HepG2 (cell line): ENCODE results near the gene CPT1C. TPM values are rescaled to one million over a fixed set of nuclear protein-coding genes. Genes with fewer than 3 reads are reported as not detected.
A peak's percentile ranks its signal among the peaks of the same experiment; 100 is the strongest.

Source experiments
- ATAC-seq: fragments of 200-7000 bp; cut with Tn5 transposase; 3 replicates; pipeline ENCODE4 v1.9.1; 2020; ENCODE audit warnings: mild to moderate bottlenecking, moderate library complexity
- BruUV-seq: library from RNA; stranded (reverse); fragments of 400-500 nt; replicated peaks from 2 replicates; lab custom pipeline; 2021; lab: Mats Ljungman, UMichigan
- CTCF ChIA-PET: fragments of 300-600 bp; formaldehyde crosslinking; extraction: SDS; loops from one replicate; lab custom pipeline; 2021; ENCODE audit warnings: low total read pairs, inconsistent platforms, low intra/inter-chr PET ratio; lab: Yijun Ruan, JAX
- POLR2A ChIA-PET: fragments of 350-600 bp; sonication (Branson Sonifier 250); formaldehyde crosslinking; loops from one replicate; lab custom pipeline; 2020; ENCODE audit warnings: antibody characterized with exemption, inconsistent platforms; lab: Yijun Ruan, JAX
- DNase-seq: peaks from one replicate; pipeline ENCODE4 v3.0.0-alpha.2; 2015; ENCODE audit warnings: low spot score
- FAIRE-seq: peaks from 3 replicates; lab custom pipeline; 2011; peaks lifted over from hg19 to GRCh38; lab: Jason Lieb, UNC
- H2AFZ ChIP-seq: one replicate; pipeline ENCODE4 v1.6.1; 2011; ENCODE audit warnings: low read length, inconsistent platforms
- H3K27ac ChIP-seq: fragments of 300-600 bp; 3 replicates; pipeline ENCODE4 v1.8.0; 2011; ENCODE audit warnings: mixed run types, mild to moderate bottlenecking, mixed read lengths, low read length, inconsistent platforms; ENCODE audit not compliant: insufficient read depth; ENCODE audit errors: extremely low read length
- H3K27me3 ChIP-seq, 2 experiments: fragments of 200-600 bp in 1 of 2; 2 replicates in 1 of 2; 3 replicates in 1 of 2; pipeline versions ENCODE4 v1.6.0 to v1.8.0; 2011; ENCODE audit warnings: low read length in 2 of 2, mild to moderate bottlenecking in 2 of 2, moderate library complexity in 2 of 2, inconsistent platforms in 1 of 2; ENCODE audit not compliant: insufficient read depth in 2 of 2, control insufficient read depth in 1 of 2
- H3K36me3 ChIP-seq, 2 experiments: fragments of 200-600 bp in 1 of 2; replicated peaks in 1 of 2; 2 replicates in 1 of 2; 3 replicates in 1 of 2; pipeline versions ENCODE4 v1.5.1 to v1.8.0; 2011; ENCODE audit warnings: low read length in 2 of 2, inconsistent platforms in 1 of 2; ENCODE audit not compliant: insufficient read depth in 2 of 2, control insufficient read depth in 1 of 2
- H3K4me1 ChIP-seq: 2 replicates; pipeline ENCODE4 v1.5.1; 2012; ENCODE audit warnings: low read length, inconsistent platforms; ENCODE audit not compliant: insufficient read depth
- H3K4me2 ChIP-seq: 2 replicates; pipeline ENCODE4 v1.6.0; 2011; ENCODE audit warnings: low read depth, low read length, inconsistent platforms
- H3K4me3 ChIP-seq, 3 experiments: fragments of 200-600 bp in 1 of 3; sonication (generic), shearing (Covaris generic) in 1 of 3; replicated peaks in 1 of 3; 2 replicates each; pipeline ENCODE4 v1.5.1; 2011 to 2016; ENCODE audit warnings: low read length in 3 of 3, inconsistent platforms in 2 of 3, low read depth in 2 of 3, mild to moderate bottlenecking in 2 of 3, control low read depth in 1 of 3, mixed read lengths in 1 of 3; ENCODE audit not compliant: insufficient read depth in 1 of 3
- H3K79me2 ChIP-seq: one replicate; pipeline ENCODE4 v1.6.1; 2011; ENCODE audit warnings: low read length, inconsistent platforms; ENCODE audit not compliant: insufficient read depth
- H3K9ac ChIP-seq: 2 replicates; pipeline ENCODE4 v1.6.0; 2011; ENCODE audit warnings: mild to moderate bottlenecking, low read depth, low read length, inconsistent platforms; ENCODE audit not compliant: insufficient read depth
- H3K9me3 ChIP-seq: 2 replicates; pipeline ENCODE4 v1.5.1; 2012; ENCODE audit warnings: mild to moderate bottlenecking, low read length
- H4K20me1 ChIP-seq: 2 replicates; pipeline ENCODE4 v1.6.0; 2011; ENCODE audit warnings: inconsistent platforms, mild to moderate bottlenecking, low read length, moderate library complexity; ENCODE audit not compliant: insufficient read depth
- ATAD3A ChIP-seq: sonication (generic); formaldehyde crosslinking; IDR thresholded peaks from 2 replicates; pipeline ENCODE4 v1.4.0; 2020; ENCODE audit warnings: missing genetic modification reagents
- DNMT1 ChIP-seq: sonication (generic); formaldehyde crosslinking; IDR thresholded peaks from 2 replicates; pipeline ENCODE4 v1.5.1; 2020; ENCODE audit warnings: mild to moderate bottlenecking, missing genetic modification reagents
- HDAC2 ChIP-seq: sonication (generic); formaldehyde crosslinking; IDR thresholded peaks from 2 replicates; pipeline ENCODE4 v1.4.0; 2020; ENCODE audit warnings: missing genetic modification reagents
- SIN3B ChIP-seq: fragments of 150-350 bp; IDR thresholded peaks from 2 replicates; pipeline ENCODE4 v1.6.1; 2014; ENCODE audit warnings: low read length
- SNAI1 ChIP-seq: sonication (generic); formaldehyde crosslinking; IDR thresholded peaks from 2 replicates; pipeline ENCODE4 v1.5.0; 2020; ENCODE audit warnings: mild to moderate bottlenecking, missing genetic modification reagents, borderline replicate concordance
- ZNF205 ChIP-seq: IDR thresholded peaks from 2 replicates; pipeline ENCODE4 v1.6.1; 2018; ENCODE audit warnings: missing biosample characterization, missing genetic modification reagents
- ZNF274 ChIP-seq: sonication (generic); formaldehyde crosslinking; IDR thresholded peaks from 2 replicates; pipeline ENCODE4 v1.5.1; 2020; ENCODE audit warnings: mild to moderate bottlenecking, missing genetic modification reagents
- ZNF382 ChIP-seq: sonication (generic); formaldehyde crosslinking; IDR thresholded peaks from 2 replicates; pipeline ENCODE4 v1.5.0; 2020; ENCODE audit warnings: missing genetic modification reagents, mild to moderate bottlenecking, borderline replicate concordance
- ZNF761 ChIP-seq: sonication (generic); formaldehyde crosslinking; conservative IDR thresholded peaks from 2 replicates; pipeline ENCODE4 v1.4.0; 2020; ENCODE audit warnings: mild to moderate bottlenecking, missing genetic modification reagents
- WGBS: methylation state at CpG from one replicate; pipeline ENCODE4 v1.1.6; 2017; ENCODE audit warnings: low lambda C conversion rate; 5-methylcytosine and 5-hydroxymethylcytosine counted together
- in situ Hi-C: cut with HindIII; loops from 2 replicates; pipeline ENCODE4 v1.10.0; 2017; ENCODE audit warnings: low pct_unique_long_range_greater_than_20kb; ENCODE audit not compliant: extremely low pct_ligation_motif_present
- intact Hi-C: fragments of 100-400 bp; cut with micrococcal nuclease; formaldehyde crosslinking; loops from one replicate; pipeline ENCODE4 v1.10.0; 2022; ENCODE audit not compliant: unreplicated experiment
- polyA plus RNA-seq, 8 experiments: library from polyadenylated mRNA; depleted of rRNA in 3 of 8; stranded (reverse) in 7 of 8; unstranded in 1 of 8; fragments of >200 nt; fragmentation: Illumina TruSeq in 4 of 8; extraction: Trizol in 4 of 8; gene quantifications; 2 replicates each; pipeline versions ENCODE4 v1.2.1 to v1.2.3, GENCODE V29; 2011 to 2016; ENCODE audit warnings: low read depth in 4 of 8, missing spikeins in 1 of 8, mixed read lengths in 1 of 8; ENCODE audit not compliant: insufficient read depth in 1 of 8
- total RNA-seq, 5 experiments: library from RNA; depleted of rRNA; stranded (reverse); fragments of >200 nt; fragmentation: Illumina TruSeq; extraction: Trizol; gene quantifications; 2 replicates each; pipeline ENCODE4 v1.2.3, GENCODE V29; 2016; ENCODE audit warnings: low read depth in 1 of 5
- TF ChIP-seq, protein P1 (sequence below): sonication (generic); formaldehyde crosslinking; IDR thresholded peaks from 2 replicates; pipeline ENCODE4 v1.5.0; 2020; ENCODE audit warnings: mild to moderate bottlenecking, missing genetic modification reagents, borderline replicate concordance
- TF ChIP-seq, protein P2 (sequence below): sonication (generic); formaldehyde crosslinking; IDR thresholded peaks from 2 replicates; pipeline ENCODE4 v1.8.0; 2022; ENCODE audit warnings: mild to moderate bottlenecking, missing genetic modification reagents; ENCODE audit not compliant: insufficient replicate concordance
- TF ChIP-seq, protein P3 (sequence below): sonication (generic); formaldehyde crosslinking; IDR thresholded peaks from 2 replicates; pipeline ENCODE4 v1.4.0; 2020; ENCODE audit warnings: missing genetic modification reagents
- TF ChIP-seq, protein P4 (sequence below): sonication (generic); formaldehyde crosslinking; IDR thresholded peaks from 2 replicates; pipeline ENCODE4 v1.4.0; 2020; ENCODE audit warnings: missing genetic modification reagents

CPT1C gene
- total and polyA plus RNA-seq, 2 of the 13 experiments (the other 11 are each of a cell fraction or from before 2014, with no cell fraction given): 0.18 TPM; not detected in 1

DNA sequence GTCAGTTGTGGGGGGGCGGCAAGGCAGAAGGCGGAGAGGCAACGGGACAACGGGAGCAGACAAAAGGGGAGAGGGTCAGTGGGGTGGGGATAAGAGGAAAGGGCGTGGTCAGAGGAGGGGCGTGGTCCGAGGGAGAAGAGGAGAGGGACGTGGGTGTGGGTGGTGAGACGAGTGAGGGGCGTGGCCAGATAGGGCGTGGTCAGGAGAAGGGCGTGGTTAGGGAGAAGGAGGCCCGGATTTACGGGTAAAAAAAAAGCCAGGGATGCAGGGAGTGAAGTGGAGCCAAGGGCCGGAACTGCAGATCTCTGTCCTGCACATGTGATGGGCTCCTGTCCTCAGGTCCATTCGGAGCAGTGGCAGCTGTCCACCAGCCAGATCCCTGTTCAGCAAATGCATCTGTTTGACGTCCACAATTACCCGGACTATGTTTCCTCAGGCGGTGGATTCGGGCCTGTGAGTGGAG is 21.5 kb downstream of the CPT1C start:
- no TSS peak for BruUV-seq
- TF ChIP-seq, protein P1, sequence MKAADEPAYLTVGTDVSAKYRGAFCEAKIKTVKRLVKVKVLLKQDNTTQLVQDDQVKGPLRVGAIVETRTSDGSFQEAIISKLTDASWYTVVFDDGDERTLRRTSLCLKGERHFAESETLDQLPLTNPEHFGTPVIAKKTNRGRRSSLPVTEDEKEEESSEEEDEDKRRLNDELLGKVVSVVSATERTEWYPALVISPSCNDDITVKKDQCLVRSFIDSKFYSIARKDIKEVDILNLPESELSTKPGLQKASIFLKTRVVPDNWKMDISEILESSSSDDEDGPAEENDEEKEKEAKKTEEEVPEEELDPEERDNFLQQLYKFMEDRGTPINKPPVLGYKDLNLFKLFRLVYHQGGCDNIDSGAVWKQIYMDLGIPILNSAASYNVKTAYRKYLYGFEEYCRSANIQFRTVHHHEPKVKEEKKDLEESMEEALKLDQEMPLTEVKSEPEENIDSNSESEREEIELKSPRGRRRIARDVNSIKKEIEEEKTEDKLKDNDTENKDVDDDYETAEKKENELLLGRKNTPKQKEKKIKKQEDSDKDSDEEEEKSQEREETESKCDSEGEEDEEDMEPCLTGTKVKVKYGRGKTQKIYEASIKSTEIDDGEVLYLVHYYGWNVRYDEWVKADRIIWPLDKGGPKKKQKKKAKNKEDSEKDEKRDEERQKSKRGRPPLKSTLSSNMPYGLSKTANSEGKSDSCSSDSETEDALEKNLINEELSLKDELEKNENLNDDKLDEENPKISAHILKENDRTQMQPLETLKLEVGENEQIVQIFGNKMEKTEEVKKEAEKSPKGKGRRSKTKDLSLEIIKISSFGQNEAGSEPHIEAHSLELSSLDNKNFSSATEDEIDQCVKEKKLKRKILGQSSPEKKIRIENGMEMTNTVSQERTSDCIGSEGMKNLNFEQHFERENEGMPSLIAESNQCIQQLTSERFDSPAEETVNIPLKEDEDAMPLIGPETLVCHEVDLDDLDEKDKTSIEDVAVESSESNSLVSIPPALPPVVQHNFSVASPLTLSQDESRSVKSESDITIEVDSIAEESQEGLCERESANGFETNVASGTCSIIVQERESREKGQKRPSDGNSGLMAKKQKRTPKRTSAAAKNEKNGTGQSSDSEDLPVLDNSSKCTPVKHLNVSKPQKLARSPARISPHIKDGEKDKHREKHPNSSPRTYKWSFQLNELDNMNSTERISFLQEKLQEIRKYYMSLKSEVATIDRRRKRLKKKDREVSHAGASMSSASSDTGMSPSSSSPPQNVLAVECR (CRISPR knock-in tag): no peak
- TF ChIP-seq, protein P2, sequence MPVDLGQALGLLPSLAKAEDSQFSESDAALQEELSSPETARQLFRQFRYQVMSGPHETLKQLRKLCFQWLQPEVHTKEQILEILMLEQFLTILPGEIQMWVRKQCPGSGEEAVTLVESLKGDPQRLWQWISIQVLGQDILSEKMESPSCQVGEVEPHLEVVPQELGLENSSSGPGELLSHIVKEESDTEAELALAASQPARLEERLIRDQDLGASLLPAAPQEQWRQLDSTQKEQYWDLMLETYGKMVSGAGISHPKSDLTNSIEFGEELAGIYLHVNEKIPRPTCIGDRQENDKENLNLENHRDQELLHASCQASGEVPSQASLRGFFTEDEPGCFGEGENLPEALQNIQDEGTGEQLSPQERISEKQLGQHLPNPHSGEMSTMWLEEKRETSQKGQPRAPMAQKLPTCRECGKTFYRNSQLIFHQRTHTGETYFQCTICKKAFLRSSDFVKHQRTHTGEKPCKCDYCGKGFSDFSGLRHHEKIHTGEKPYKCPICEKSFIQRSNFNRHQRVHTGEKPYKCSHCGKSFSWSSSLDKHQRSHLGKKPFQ: no peak
- TF ChIP-seq, protein P3, sequence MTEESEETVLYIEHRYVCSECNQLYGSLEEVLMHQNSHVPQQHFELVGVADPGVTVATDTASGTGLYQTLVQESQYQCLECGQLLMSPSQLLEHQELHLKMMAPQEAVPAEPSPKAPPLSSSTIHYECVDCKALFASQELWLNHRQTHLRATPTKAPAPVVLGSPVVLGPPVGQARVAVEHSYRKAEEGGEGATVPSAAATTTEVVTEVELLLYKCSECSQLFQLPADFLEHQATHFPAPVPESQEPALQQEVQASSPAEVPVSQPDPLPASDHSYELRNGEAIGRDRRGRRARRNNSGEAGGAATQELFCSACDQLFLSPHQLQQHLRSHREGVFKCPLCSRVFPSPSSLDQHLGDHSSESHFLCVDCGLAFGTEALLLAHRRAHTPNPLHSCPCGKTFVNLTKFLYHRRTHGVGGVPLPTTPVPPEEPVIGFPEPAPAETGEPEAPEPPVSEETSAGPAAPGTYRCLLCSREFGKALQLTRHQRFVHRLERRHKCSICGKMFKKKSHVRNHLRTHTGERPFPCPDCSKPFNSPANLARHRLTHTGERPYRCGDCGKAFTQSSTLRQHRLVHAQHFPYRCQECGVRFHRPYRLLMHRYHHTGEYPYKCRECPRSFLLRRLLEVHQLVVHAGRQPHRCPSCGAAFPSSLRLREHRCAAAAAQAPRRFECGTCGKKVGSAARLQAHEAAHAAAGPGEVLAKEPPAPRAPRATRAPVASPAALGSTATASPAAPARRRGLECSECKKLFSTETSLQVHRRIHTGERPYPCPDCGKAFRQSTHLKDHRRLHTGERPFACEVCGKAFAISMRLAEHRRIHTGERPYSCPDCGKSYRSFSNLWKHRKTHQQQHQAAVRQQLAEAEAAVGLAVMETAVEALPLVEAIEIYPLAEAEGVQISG (CRISPR knock-in tag): no peak
- TF ChIP-seq HDAC2 (CRISPR knock-in tag) (no peak), ZNF382 (CRISPR knock-in tag) (no peak), ATAD3A (CRISPR knock-in tag) (no peak), DNMT1 (CRISPR knock-in tag) (no peak), SIN3B (no peak), ZNF274 (CRISPR knock-in tag) (no peak), SNAI1 (CRISPR knock-in tag) (no peak), ZNF761 (CRISPR knock-in tag) (no peak), ZNF205 (no peak)
- TF ChIP-seq, protein P4, sequence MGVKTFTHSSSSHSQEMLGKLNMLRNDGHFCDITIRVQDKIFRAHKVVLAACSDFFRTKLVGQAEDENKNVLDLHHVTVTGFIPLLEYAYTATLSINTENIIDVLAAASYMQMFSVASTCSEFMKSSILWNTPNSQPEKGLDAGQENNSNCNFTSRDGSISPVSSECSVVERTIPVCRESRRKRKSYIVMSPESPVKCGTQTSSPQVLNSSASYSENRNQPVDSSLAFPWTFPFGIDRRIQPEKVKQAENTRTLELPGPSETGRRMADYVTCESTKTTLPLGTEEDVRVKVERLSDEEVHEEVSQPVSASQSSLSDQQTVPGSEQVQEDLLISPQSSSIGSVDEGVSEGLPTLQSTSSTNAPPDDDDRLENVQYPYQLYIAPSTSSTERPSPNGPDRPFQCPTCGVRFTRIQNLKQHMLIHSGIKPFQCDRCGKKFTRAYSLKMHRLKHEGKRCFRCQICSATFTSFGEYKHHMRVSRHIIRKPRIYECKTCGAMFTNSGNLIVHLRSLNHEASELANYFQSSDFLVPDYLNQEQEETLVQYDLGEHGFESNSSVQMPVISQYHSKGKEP (CRISPR knock-in tag): no peak
- no peak overlapping the region for H2AFZ ChIP-seq
- DNase-seq: peak; percentile 23
- intact Hi-C loops: no loop called here
- CTCF ChIA-PET: no interaction called here
- in situ Hi-C loops: no loop called here
- ATAC-seq: peak; percentile 38
- POLR2A ChIA-PET: no interaction called here
- H3K4me2 ChIP-seq: peak overlapping the region; percentile 8; the same call in 1 of the 2 replicates
- H3K27ac ChIP-seq: no peak overlapping the region
- H3K27me3 ChIP-seq: peaks cover 0 to 4% of the 10 kb centered on the region in 2 experiments; a peak in 1 of 5 replicates
- H3K9me3 ChIP-seq: no peaks in the 10 kb centered on the region
- no peak overlapping the region for H3K4me3 ChIP-seq
- no peak for FAIRE-seq
- 16% methylated on average over 20 of the region's 20 CpGs for WGBS
- H3K9ac ChIP-seq: no peak overlapping the region
- H4K20me1 ChIP-seq: no peaks in the 10 kb centered on the region
- no peaks in the 10 kb centered on the region for H3K36me3 ChIP-seq
- H3K4me1 ChIP-seq: peaks cover 9% of the 10 kb centered on the region; the same call in 1 of the 2 replicates
- no peaks in the 10 kb centered on the region for H3K79me2 ChIP-seq
